ENCODE results near the gene P2RY2. TPM values are rescaled to one million over a fixed set of nuclear protein-coding genes. Genes with fewer than 3 reads are reported as not detected.
"Not testable (repeated sequence)": the region's sequence is repeated elsewhere in the genome, so short reads cannot be mapped to it uniquely, and the experiment has no call there.

Gene P2RY2
- total RNA-seq, 1 donor from 2014 or later, result 0.42 TPM

DNA sequence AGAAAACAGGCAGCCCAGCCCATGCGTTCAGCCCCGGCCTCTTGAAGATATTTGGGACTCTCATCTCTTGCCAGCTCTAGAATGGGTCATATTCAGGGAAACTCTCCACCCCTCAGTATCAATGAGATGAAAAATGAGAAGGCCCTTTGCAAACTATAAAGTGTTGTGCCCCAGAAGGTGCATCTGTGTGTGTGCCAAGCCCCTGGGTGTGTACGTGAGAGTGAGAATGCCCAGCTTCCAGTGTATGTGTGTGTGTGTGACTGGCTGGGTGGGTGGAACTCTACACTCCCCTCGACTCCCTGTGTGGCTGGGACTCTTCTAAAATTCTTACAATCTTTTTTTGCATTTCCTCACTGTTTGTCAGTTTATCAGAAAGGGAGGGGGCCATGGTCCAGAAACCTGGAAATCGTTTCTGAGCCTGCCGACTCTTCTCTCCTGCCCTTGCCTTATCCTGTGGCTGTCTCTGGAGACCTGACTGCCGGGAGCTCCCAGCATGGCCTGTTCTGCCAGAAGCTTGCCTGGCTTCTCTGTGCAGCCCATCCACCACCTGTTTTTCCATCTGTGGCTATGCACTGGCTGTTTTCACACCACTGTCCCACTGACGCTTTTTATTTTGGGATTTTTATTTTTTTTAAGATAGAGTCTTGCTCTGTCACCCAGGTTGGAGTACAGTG lies 55.3 kb downstream of the P2RY2 start:
- H3K9me3 Mint-ChIP-seq, result no peaks in the 10 kb centered on the region
- DNase-seq (no peak), ATAC-seq (ENCODE audit: low read depth) (no peak)
- no peaks in the 10 kb centered on the region for H3K27me3 Mint-ChIP-seq
- ChIA-PET CTCF (no interaction called here), POLR2A (no interaction called here)
- H3K4me3 Mint-ChIP-seq, result no peak overlapping the region
- TF ChIP-seq, protein P1, sequence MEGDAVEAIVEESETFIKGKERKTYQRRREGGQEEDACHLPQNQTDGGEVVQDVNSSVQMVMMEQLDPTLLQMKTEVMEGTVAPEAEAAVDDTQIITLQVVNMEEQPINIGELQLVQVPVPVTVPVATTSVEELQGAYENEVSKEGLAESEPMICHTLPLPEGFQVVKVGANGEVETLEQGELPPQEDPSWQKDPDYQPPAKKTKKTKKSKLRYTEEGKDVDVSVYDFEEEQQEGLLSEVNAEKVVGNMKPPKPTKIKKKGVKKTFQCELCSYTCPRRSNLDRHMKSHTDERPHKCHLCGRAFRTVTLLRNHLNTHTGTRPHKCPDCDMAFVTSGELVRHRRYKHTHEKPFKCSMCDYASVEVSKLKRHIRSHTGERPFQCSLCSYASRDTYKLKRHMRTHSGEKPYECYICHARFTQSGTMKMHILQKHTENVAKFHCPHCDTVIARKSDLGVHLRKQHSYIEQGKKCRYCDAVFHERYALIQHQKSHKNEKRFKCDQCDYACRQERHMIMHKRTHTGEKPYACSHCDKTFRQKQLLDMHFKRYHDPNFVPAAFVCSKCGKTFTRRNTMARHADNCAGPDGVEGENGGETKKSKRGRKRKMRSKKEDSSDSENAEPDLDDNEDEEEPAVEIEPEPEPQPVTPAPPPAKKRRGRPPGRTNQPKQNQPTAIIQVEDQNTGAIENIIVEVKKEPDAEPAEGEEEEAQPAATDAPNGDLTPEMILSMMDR (IDR thresholded peaks at IDR 0.05), result no peak
- H3K36me3 Mint-ChIP-seq (ENCODE audit: low read depth), result no peaks in the 10 kb centered on the region
- intact Hi-C loops (cut with micrococcal nuclease), result no loop called here
- peaks cover 20% of the 10 kb centered on the region for H3K4me1 Mint-ChIP-seq
- H3K27ac Mint-ChIP-seq, result no peak overlapping the region

- CTCF ChIA-PET; H3K9me3 Mint-ChIP-seq; DNase-seq; H3K36me3 Mint-ChIP-seq (ENCODE audit: low read depth); H3K27ac Mint-ChIP-seq; POLR2A ChIA-PET; H3K27me3 Mint-ChIP-seq; ATAC-seq (ENCODE audit: low read depth); intact Hi-C loops (cut with micrococcal nuclease); H3K4me3 Mint-ChIP-seq: not testable (repeated sequence)
- peaks cover 20% of the 10 kb centered on the region for H3K4me1 Mint-ChIP-seq
Observed at GRCh38 chr11:73274191-73274590, 56.1 kb downstream of the P2RY2 start.

GRCh38 chr11:73274722-73275380 lies 56.8 kb downstream of the P2RY2 start:
- H3K27me3 Mint-ChIP-seq, result no peaks in the 10 kb centered on the region
- no peak overlapping the region for H3K27ac Mint-ChIP-seq
- H3K4me3 Mint-ChIP-seq, result no peak overlapping the region
- ATAC-seq (ENCODE audit: low read depth) (no peak), DNase-seq (no peak)
- peaks cover 18% of the 10 kb centered on the region for H3K4me1 Mint-ChIP-seq
- CTCF ChIA-PET, result interaction anchor here (0.9 kb wide), 1 partner anchor 15 kb away, joined by 3 read pairs; no protein-coding TSS in a partner anchor
- intact Hi-C loops (cut with micrococcal nuclease), result no loop called here
- TF ChIP-seq, protein P1 (IDR thresholded peaks at IDR 0.05), result no peak
- POLR2A ChIA-PET, result no interaction called here
- no peaks in the 10 kb centered on the region for H3K36me3 Mint-ChIP-seq (ENCODE audit: low read depth)
- no peaks in the 10 kb centered on the region for H3K9me3 Mint-ChIP-seq

- Mint-ChIP-seq H3K4me1 (peaks cover 15% of the 10 kb centered on the region), H3K36me3 (ENCODE audit: low read depth) (no peaks in the 10 kb centered on the region), H3K9me3 (no peaks in the 10 kb centered on the region), H3K27me3 (no peaks in the 10 kb centered on the region), H3K4me3 (no peak overlapping the region), H3K27ac (no peak overlapping the region)
- TF ChIP-seq, protein P1 (IDR thresholded peaks at IDR 0.05), result no peak
- ATAC-seq (ENCODE audit: low read depth) (no peak), DNase-seq (no peak)
- ChIA-PET POLR2A (no interaction called here), CTCF (interaction anchor here (0.9 kb wide), 1 partner anchor 14 kb away, joined by 3 read pairs; no protein-coding TSS in a partner anchor)
- intact Hi-C loops (cut with micrococcal nuclease), result no loop called here
Observed at GRCh38 chr11:73275381-73275750, 57.3 kb downstream of the P2RY2 start.

- no peak overlapping the region for H3K4me3 Mint-ChIP-seq
- ChIA-PET POLR2A (interaction anchor here (0.7 kb wide), 1 partner anchor 99 kb away, joined by 3 read pairs; no protein-coding TSS in a partner anchor), CTCF (no interaction called here)
- H3K27me3 Mint-ChIP-seq, result no peaks in the 10 kb centered on the region
- ATAC-seq (ENCODE audit: low read depth) (no peak), DNase-seq (no peak)
- H3K4me1 Mint-ChIP-seq, result no peaks in the 10 kb centered on the region
- intact Hi-C loops (cut with micrococcal nuclease), result no loop called here
- no peaks in the 10 kb centered on the region for H3K9me3 Mint-ChIP-seq
- no peaks in the 10 kb centered on the region for H3K36me3 Mint-ChIP-seq (ENCODE audit: low read depth)
- no peak overlapping the region for H3K27ac Mint-ChIP-seq
- TF ChIP-seq, protein P1 (IDR thresholded peaks at IDR 0.05), result no peak
Observed at GRCh38 chr11:73277467-73277866, 59.4 kb downstream of the P2RY2 start.

Measured in activated B cell treated with CpG ODN at 0.5 μM for 24 hours (primary cell).